HUES6 (cell line): Measurements from ENCODE around the gene ZNF248.
"Not testable (repeated sequence)": the region's sequence is repeated elsewhere in the genome, so short reads cannot be mapped to it uniquely, and the experiment has no call there.

ENCODE experiments used
- H3K27ac ChIP-seq: 2 replicates; pipeline ENCODE4 v1.7.0; 2013; ENCODE audit warnings: low read depth, mild to moderate bottlenecking, low read length, inconsistent platforms
- H3K27me3 ChIP-seq: 2 replicates; pipeline ENCODE4 v1.6.1; 2013; ENCODE audit warnings: low read length; ENCODE audit not compliant: control insufficient read depth, insufficient read depth
- H3K36me3 ChIP-seq: 2 replicates; pipeline ENCODE4 v1.6.1; 2013; ENCODE audit warnings: low read length; ENCODE audit not compliant: control insufficient read depth, insufficient read depth
- H3K4me1 ChIP-seq: 2 replicates; pipeline ENCODE4 v1.6.1; 2013; ENCODE audit warnings: low read length; ENCODE audit not compliant: control insufficient read depth, insufficient read depth
- H3K4me3 ChIP-seq: 2 replicates; pipeline ENCODE4 v1.5.1; 2013; ENCODE audit warnings: low read depth, low read length
- H3K9ac ChIP-seq: one replicate; pipeline ENCODE4 v1.6.1; 2013; ENCODE audit warnings: mild to moderate bottlenecking, low read length
- H3K9me3 ChIP-seq: 2 replicates; pipeline ENCODE4 v1.6.1; 2013; ENCODE audit warnings: low read depth, low read length; ENCODE audit not compliant: control insufficient read depth, insufficient read depth

ZNF248 gene

GRCh38 chr10:37748170-37748569 is 109.2 kb downstream of the ZNF248 start:
- H3K36me3 ChIP-seq = no peaks in the 10 kb centered on the region
- H3K4me3 ChIP-seq = no peak overlapping the region
- H3K9ac ChIP-seq = no peak overlapping the region
- H3K4me1 ChIP-seq = no peaks in the 10 kb centered on the region
- H3K9me3 ChIP-seq = peaks cover 65% of the 10 kb centered on the region; the same call in 1 of the 2 replicates
- H3K27ac ChIP-seq = no peak overlapping the region
- no peaks in the 10 kb centered on the region for H3K27me3 ChIP-seq

DNA sequence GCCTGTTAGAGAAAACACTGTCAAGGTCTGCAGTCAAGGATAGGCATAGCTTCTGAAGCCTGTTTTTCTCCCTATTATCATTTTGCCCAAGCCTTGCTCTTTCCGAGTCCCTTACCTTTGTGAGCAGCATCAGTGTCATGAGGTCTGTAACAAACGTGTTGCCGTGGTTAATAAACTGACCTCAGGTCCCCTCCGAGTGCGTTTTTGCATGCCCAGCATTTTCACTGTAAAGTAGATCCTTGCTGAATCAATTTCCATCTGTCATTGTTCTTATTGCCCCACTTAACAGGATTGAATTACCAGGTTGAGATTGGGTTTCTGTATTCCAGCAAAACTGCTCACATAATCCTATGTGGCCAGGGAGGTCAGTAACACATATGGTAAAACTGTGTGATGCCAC is 110.3 kb downstream of the ZNF248 start:
- H3K9me3 ChIP-seq = peaks cover 64% of the 10 kb centered on the region; the same call in 1 of the 2 replicates
- H3K27ac ChIP-seq = no peak overlapping the region
- no peak overlapping the region for H3K9ac ChIP-seq

DNA sequence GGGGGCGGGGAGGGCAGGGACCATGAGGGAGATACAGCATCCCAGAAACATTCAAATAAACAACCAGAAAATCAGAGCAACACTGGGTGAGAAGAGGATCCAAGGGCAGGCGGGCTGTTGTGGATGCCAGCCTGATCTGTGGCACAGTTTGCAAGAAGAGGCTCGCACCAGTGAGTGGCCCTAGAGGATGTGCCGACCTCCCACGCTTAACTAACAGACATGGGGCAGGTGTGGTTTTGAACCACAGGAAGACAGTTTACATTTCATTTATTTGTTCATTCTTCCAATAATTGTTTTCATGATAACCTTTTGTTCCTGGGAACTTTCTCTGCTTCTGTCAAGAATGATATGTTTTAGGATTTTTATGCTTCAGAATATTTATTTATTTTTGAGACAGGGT is 115.6 kb downstream of the ZNF248 start:
- Histone ChIP-seq H3K4me1 (no peaks in the 10 kb centered on the region), H3K4me3 (no peak overlapping the region), H3K9ac (no peak overlapping the region), H3K27me3 (no peaks in the 10 kb centered on the region), H3K36me3 (no peaks in the 10 kb centered on the region), H3K9me3 (peaks cover 76% of the 10 kb centered on the region), H3K27ac (no peak overlapping the region)

More for the DNA sequence above, 110.3 kb downstream of the ZNF248 start:
- no peak overlapping the region for H3K4me3 ChIP-seq
- no peaks in the 10 kb centered on the region for H3K4me1 ChIP-seq
- no peaks in the 10 kb centered on the region for H3K36me3 ChIP-seq
- no peaks in the 10 kb centered on the region for H3K27me3 ChIP-seq

- no peaks in the 10 kb centered on the region for H3K27me3 ChIP-seq
- H3K27ac ChIP-seq = no peak overlapping the region
- H3K36me3 ChIP-seq = no peaks in the 10 kb centered on the region
- H3K9ac ChIP-seq = no peak overlapping the region
- peaks cover 78% of the 10 kb centered on the region for H3K9me3 ChIP-seq
- no peaks in the 10 kb centered on the region for H3K4me1 ChIP-seq
- H3K4me3 ChIP-seq = no peak overlapping the region
These were observed 118.2 kb downstream of the ZNF248 start for GRCh38 chr10:37739181-37739580.

GRCh38 chr10:37738241-37738640 is 119.2 kb downstream of the ZNF248 start:
- H3K4me3 ChIP-seq, H3K27me3 ChIP-seq, H3K4me1 ChIP-seq, H3K36me3 ChIP-seq, H3K27ac ChIP-seq, H3K9ac ChIP-seq: not testable (repeated sequence)
- peaks cover 77% of the 10 kb centered on the region for H3K9me3 ChIP-seq

GRCh38 chr10:37737336-37737735 is 120.1 kb downstream of the ZNF248 start:
- Histone ChIP-seq H3K9me3 (peaks cover 75% of the 10 kb centered on the region), H3K4me1 (no peaks in the 10 kb centered on the region), H3K36me3 (no peaks in the 10 kb centered on the region), H3K27me3 (no peaks in the 10 kb centered on the region), H3K4me3 (no peak overlapping the region), H3K27ac (no peak overlapping the region), H3K9ac (no peak overlapping the region)

- Histone ChIP-seq H3K27ac (no peak overlapping the region), H3K9me3 (peaks cover 65% of the 10 kb centered on the region), H3K27me3 (no peaks in the 10 kb centered on the region), H3K9ac (no peak overlapping the region), H3K36me3 (no peaks in the 10 kb centered on the region), H3K4me3 (no peak overlapping the region), H3K4me1 (no peaks in the 10 kb centered on the region)
These were observed 121.3 kb downstream of the ZNF248 start for GRCh38 chr10:37736120-37736519.

GRCh38 chr10:37734971-37735370 is 122.4 kb downstream of the ZNF248 start:
- H3K27ac ChIP-seq = no peak overlapping the region
- H3K4me1 ChIP-seq = no peaks in the 10 kb centered on the region
- no peak overlapping the region for H3K4me3 ChIP-seq
- H3K27me3 ChIP-seq = no peaks in the 10 kb centered on the region
- peaks cover 54% of the 10 kb centered on the region for H3K9me3 ChIP-seq
- no peaks in the 10 kb centered on the region for H3K36me3 ChIP-seq
- no peak overlapping the region for H3K9ac ChIP-seq
